Left lung (tissue), 10 donors: ENCODE measurements around the gene UST. TPM values are rescaled to one million over a fixed set of nuclear protein-coding genes. Genes with fewer than 3 reads are reported as not detected.
"Not testable (repeated sequence)": the region's sequence is repeated elsewhere in the genome, so short reads cannot be mapped to it uniquely, and the experiment has no call there.

Experiments used
- ATAC-seq: fragments of 200-7000 bp; cut with Tn5 transposase; one replicate; pipeline ENCODE4 v1.9.1; 2020; ENCODE audit warnings: moderate library complexity
- DNase-seq, 4 donors: peaks; one replicate each; pipeline ENCODE4 v3.0.0-alpha.2; 2013 to 2020
- H3K27ac ChIP-seq, 2 donors: fragments of 200-600 bp; sonication (generic) in 1 of 2; one replicate each; pipeline versions ENCODE4 v1.5.0 to v1.8.0; 2020 to 2021
- H3K27me3 ChIP-seq, 2 donors: fragments of 200-600 bp; sonication (generic) in 1 of 2; one replicate each; pipeline versions ENCODE4 v1.5.0 to v1.8.0; 2020 to 2021
- H3K36me3 ChIP-seq, 2 donors: fragments of 200-600 bp; sonication (generic) in 1 of 2; one replicate each; pipeline versions ENCODE4 v1.5.0 to v1.8.0; 2020 to 2021
- H3K4me1 ChIP-seq, 2 donors: fragments of 200-600 bp; one replicate each; pipeline ENCODE4 v1.8.0; 2021
- H3K4me3 ChIP-seq, 2 donors: fragments of 200-600 bp; sonication (generic) in 1 of 2; one replicate each; pipeline versions ENCODE4 v1.5.0 to v1.8.0; 2020 to 2021; ENCODE audit warnings: mild to moderate bottlenecking in 1 of 2
- H3K9me3 ChIP-seq, 2 donors: fragments of 200-600 bp; sonication (generic) in 1 of 2; one replicate each; pipeline versions ENCODE4 v1.5.0 to v1.8.0; 2020 to 2021
- intact Hi-C, 2 donors: fragments of 100-400 bp; cut with DNase I; formaldehyde crosslinking; loops; one replicate each; pipeline versions ENCODE4 v1.11.2 to v1.14.2; 2022
- polyA plus RNA-seq, 6 donors: library from polyadenylated mRNA; unstranded; fragments of 120-200 nt; gene quantifications; one replicate each; pipeline ENCODE4 v1.2.1, GENCODE V29; 2013; ENCODE audit not compliant: insufficient read length in 6 of 6
- total RNA-seq, 2 donors: library from RNA; stranded (reverse); fragmentation: NEBNext Ultra II Directional; extraction: Animal tissue kit (Norgen Biotek cat#: 25700); gene quantifications; one replicate each; pipeline ENCODE4 v1.2.1, GENCODE V29; 2021
- TF ChIP-seq, protein P1 (sequence below), 2 donors: fragments of 200-600 bp; sonication (generic) in 1 of 2; IDR thresholded peaks; one replicate each; pipeline versions ENCODE4 v1.5.0 to v1.8.0; 2021; ENCODE audit warnings: antibody characterized with exemption in 2 of 2
- donor health status: DM: no; HTN: yes; CAD: no.
- donor health status: DM: no; HTN: no; CAD: no.

UST gene
- total and polyA plus RNA-seq, 8 donors: 7.4 to 17.0 (median 9.5) TPM

- H3K36me3 ChIP-seq: no peaks in the 10 kb centered on the region
- no peak overlapping the region for H3K27ac ChIP-seq
- ATAC-seq (peak; percentile 58), DNase-seq (no peak)
- intact Hi-C loops: loop anchor here in 1 of 2 donors (10.0 kb wide), 2 partner anchors 402 to 482 kb away; no protein-coding TSS in a partner anchor
- TF ChIP-seq, protein P1, sequence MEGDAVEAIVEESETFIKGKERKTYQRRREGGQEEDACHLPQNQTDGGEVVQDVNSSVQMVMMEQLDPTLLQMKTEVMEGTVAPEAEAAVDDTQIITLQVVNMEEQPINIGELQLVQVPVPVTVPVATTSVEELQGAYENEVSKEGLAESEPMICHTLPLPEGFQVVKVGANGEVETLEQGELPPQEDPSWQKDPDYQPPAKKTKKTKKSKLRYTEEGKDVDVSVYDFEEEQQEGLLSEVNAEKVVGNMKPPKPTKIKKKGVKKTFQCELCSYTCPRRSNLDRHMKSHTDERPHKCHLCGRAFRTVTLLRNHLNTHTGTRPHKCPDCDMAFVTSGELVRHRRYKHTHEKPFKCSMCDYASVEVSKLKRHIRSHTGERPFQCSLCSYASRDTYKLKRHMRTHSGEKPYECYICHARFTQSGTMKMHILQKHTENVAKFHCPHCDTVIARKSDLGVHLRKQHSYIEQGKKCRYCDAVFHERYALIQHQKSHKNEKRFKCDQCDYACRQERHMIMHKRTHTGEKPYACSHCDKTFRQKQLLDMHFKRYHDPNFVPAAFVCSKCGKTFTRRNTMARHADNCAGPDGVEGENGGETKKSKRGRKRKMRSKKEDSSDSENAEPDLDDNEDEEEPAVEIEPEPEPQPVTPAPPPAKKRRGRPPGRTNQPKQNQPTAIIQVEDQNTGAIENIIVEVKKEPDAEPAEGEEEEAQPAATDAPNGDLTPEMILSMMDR (IDR thresholded peaks at IDR 0.05): no peak
- H3K27me3 ChIP-seq: no peaks in the 10 kb centered on the region
- no peaks in the 10 kb centered on the region for H3K9me3 ChIP-seq
- H3K4me1 ChIP-seq: peaks cover 5 to 6% of the 10 kb centered on the region in 2 donors
- H3K4me3 ChIP-seq: no peak overlapping the region
Measured at GRCh38 chr6:149032599-149033405, 286.0 kb downstream of the UST start.

- no peak overlapping the region for H3K4me3 ChIP-seq
- no peaks in the 10 kb centered on the region for H3K9me3 ChIP-seq
- H3K27ac ChIP-seq: no peak overlapping the region
- H3K36me3 ChIP-seq: no peaks in the 10 kb centered on the region
- TF ChIP-seq, protein P1 (IDR thresholded peaks at IDR 0.05): no peak
- ATAC-seq (no peak), DNase-seq (no peak)
- peaks cover 5 to 6% of the 10 kb centered on the region in 2 donors for H3K4me1 ChIP-seq
- intact Hi-C loops: loop anchor here in 1 of 2 donors (10.0 kb wide), 2 partner anchors 401 to 481 kb away; no protein-coding TSS in a partner anchor
- H3K27me3 ChIP-seq: no peaks in the 10 kb centered on the region
Measured at GRCh38 chr6:149033454-149033853, 286.6 kb downstream of the UST start.

- H3K4me1 ChIP-seq: no peaks in the 10 kb centered on the region
- intact Hi-C loops: loop anchor here in 1 of 2 donors (10.0 kb wide), 2 partner anchors 399 to 479 kb away; no protein-coding TSS in a partner anchor
- no peaks in the 10 kb centered on the region for H3K27me3 ChIP-seq
- H3K27ac ChIP-seq: no peak overlapping the region
- ATAC-seq (no peak), DNase-seq (peak in 1 of 4 donors; percentile 41)
- no peak overlapping the region for H3K4me3 ChIP-seq
- H3K36me3 ChIP-seq: no peaks in the 10 kb centered on the region
- H3K9me3 ChIP-seq: no peaks in the 10 kb centered on the region
- TF ChIP-seq, protein P1 (IDR thresholded peaks at IDR 0.05): no peak
Measured at GRCh38 chr6:149035766-149036165, 288.9 kb downstream of the UST start.

DNA sequence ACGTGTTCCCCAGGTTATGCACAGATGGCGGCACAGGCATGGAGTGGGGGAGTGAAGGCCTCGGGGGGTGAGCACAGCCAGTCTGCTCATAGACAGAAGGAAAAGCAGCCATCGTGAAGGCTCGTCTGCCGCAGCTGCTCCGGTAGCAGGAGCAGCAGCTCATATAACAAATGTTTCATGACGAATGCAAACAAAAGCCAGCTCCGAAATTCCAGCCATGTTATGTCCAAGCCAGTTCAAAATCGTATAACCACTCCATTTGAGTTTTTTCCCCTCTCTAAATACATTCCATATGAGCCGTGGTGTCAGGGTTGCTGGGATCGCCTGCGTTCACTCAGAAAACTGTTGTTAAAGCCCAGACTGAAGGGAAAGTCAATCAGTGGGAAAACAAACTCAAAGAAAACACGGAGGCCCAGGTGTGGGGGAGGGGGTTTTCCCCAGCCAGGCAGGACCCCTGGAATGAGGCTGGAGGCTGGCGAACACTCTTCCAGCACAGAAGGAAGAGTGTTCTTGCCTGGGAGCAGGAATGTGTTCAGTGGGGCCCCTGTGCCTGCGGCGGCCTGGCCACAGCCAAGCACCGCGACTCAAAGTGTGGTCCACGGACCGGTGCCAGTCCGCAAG lies 290.3 kb downstream of the UST start:
- H3K27ac ChIP-seq: no peak overlapping the region
- no peaks in the 10 kb centered on the region for H3K4me1 ChIP-seq
- no peaks in the 10 kb centered on the region for H3K36me3 ChIP-seq
- TF ChIP-seq, protein P1 (IDR thresholded peaks at IDR 0.05): no peak
- DNase-seq (peak in 2 of 4 donors; percentile 64 to 75), ATAC-seq (no peak)
- no peaks in the 10 kb centered on the region for H3K9me3 ChIP-seq
- intact Hi-C loops: loop anchor here in 1 of 2 donors (10.0 kb wide), 2 partner anchors 398 to 478 kb away; no protein-coding TSS in a partner anchor
- no peaks in the 10 kb centered on the region for H3K27me3 ChIP-seq
- no peak overlapping the region for H3K4me3 ChIP-seq

DNA sequence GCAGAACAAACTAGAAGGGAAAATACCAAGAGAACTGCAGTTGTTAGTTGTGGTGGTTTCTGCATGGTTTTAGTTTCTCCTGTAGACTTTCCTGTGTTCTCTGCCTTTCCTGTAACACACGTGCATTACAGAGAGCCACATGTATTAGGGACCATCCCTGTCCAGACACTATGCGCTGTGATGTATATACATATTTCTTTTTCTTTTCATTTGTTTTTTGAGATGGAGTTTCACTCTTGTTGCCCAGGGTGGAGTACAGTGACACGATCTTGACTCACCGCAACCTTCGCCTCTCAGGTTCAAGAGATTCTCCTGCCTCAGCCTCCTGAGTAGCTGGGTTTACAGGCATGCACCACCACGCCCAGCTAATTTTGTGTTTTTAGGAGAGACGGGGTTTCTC lies 292.2 kb downstream of the UST start:
- not testable (repeated sequence) for H3K27ac ChIP-seq, H3K4me1 ChIP-seq, H3K36me3 ChIP-seq, H3K27me3 ChIP-seq, DNase-seq, H3K4me3 ChIP-seq, H3K9me3 ChIP-seq, ATAC-seq
- intact Hi-C loops: loop anchor here in 1 of 2 donors (10.0 kb wide), 2 partner anchors 396 to 476 kb away; no protein-coding TSS in a partner anchor
